A549 (cell line): ENCODE measurements around the gene TMCO4.

ENCODE experiments used
- HDAC2 ChIP-seq: fragments of 200-600 bp; sonication (generic); IDR thresholded peaks from 2 replicates; pipeline ENCODE4 v1.6.1; 2016
- TF ChIP-seq, protein P1 (sequence below): fragments of >200 bp; sonication (Bioruptor Twin); formaldehyde crosslinking; IDR thresholded peaks from 3 replicates; pipeline ENCODE4 v1.5.1; 2016
- TF ChIP-seq, protein P2 (sequence below): IDR thresholded peaks from 2 replicates; pipeline ENCODE4 v1.6.1; 2012

DNA sequence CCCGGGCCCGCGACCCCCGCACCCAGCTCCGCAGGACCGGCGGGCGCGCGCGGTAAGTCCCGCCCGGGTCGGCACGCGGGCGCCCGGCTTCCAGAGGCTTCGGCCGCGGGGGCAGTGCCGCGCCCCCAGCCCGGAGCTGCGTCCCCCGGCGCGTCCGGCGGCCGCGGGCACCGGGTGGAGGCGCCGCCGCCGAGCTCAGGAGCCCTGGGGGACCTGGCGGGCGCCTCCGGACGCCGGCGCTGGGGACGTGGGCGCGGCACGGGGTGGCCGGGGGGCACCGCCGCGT lies 155.4 kb downstream of the TMCO4 start:
- TF ChIP-seq, protein P1, sequence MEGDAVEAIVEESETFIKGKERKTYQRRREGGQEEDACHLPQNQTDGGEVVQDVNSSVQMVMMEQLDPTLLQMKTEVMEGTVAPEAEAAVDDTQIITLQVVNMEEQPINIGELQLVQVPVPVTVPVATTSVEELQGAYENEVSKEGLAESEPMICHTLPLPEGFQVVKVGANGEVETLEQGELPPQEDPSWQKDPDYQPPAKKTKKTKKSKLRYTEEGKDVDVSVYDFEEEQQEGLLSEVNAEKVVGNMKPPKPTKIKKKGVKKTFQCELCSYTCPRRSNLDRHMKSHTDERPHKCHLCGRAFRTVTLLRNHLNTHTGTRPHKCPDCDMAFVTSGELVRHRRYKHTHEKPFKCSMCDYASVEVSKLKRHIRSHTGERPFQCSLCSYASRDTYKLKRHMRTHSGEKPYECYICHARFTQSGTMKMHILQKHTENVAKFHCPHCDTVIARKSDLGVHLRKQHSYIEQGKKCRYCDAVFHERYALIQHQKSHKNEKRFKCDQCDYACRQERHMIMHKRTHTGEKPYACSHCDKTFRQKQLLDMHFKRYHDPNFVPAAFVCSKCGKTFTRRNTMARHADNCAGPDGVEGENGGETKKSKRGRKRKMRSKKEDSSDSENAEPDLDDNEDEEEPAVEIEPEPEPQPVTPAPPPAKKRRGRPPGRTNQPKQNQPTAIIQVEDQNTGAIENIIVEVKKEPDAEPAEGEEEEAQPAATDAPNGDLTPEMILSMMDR: no peak
- TF ChIP-seq, protein P2, sequence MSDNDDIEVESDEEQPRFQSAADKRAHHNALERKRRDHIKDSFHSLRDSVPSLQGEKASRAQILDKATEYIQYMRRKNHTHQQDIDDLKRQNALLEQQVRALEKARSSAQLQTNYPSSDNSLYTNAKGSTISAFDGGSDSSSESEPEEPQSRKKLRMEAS: no peak
- no peak for TF ChIP-seq HDAC2
